Stimulated activated CD8-positive, alpha-beta memory T cell treated with anti-CD3 and anti-CD28 coated beads, Interleukin-4, amount 100 ng/mL, for 24 hours (primary cell): ENCODE results near the gene DPP6.

Experiments
- DNase-seq: peaks from one replicate; pipeline ENCODE4 v3.0.0-alpha.2; 2020; ENCODE audit warnings: low read depth

The DPP6 gene

GRCh38 chr7:154540596-154540995 is 488.4 kb downstream of the DPP6 start:
- no peak for DNase-seq

GRCh38 chr7:154541606-154542005 is 489.4 kb downstream of the DPP6 start:
- DNase-seq = no peak

GRCh38 chr7:154546946-154547587 is 494.9 kb downstream of the DPP6 start:
- DNase-seq = no peak

GRCh38 chr7:154553711-154554265 is 501.6 kb downstream of the DPP6 start:
- no peak for DNase-seq

- DNase-seq = no peak
Measured at GRCh38 chr7:154559454-154559853, 507.3 kb downstream of the DPP6 start.

- no peak for DNase-seq
Measured at GRCh38 chr7:154564676-154565075, 512.5 kb downstream of the DPP6 start.

GRCh38 chr7:154566877-154567276 is 514.7 kb downstream of the DPP6 start:
- DNase-seq = no peak

- DNase-seq = no peak
Measured at GRCh38 chr7:154568346-154568745, 516.1 kb downstream of the DPP6 start.

GRCh38 chr7:154569916-154570315 is 517.7 kb downstream of the DPP6 start:
- no peak for DNase-seq

GRCh38 chr7:154571772-154572171 is 519.6 kb downstream of the DPP6 start:
- no peak for DNase-seq

GRCh38 chr7:154574235-154574634 is 522.0 kb downstream of the DPP6 start:
- DNase-seq = no peak

- DNase-seq = no peak
Measured at GRCh38 chr7:154575497-154575896, 523.3 kb downstream of the DPP6 start.

GRCh38 chr7:154576604-154577003 is 524.4 kb downstream of the DPP6 start:
- no peak for DNase-seq

GRCh38 chr7:154577141-154577873 is 525.1 kb downstream of the DPP6 start:
- DNase-seq = no peak

GRCh38 chr7:154578336-154578735 is 526.1 kb downstream of the DPP6 start:
- DNase-seq = no peak

- DNase-seq = no peak
Measured at GRCh38 chr7:154579711-154580110, 527.5 kb downstream of the DPP6 start.

GRCh38 chr7:154581251-154581890 is 529.2 kb downstream of the DPP6 start:
- DNase-seq = no peak

- no peak for DNase-seq
Measured at GRCh38 chr7:154583454-154583853, 531.3 kb downstream of the DPP6 start.

GRCh38 chr7:154584352-154585252 is 532.4 kb downstream of the DPP6 start:
- DNase-seq = no peak

GRCh38 chr7:154587792-154588191 is 535.6 kb downstream of the DPP6 start:
- no peak for DNase-seq

- no peak for DNase-seq
Measured at GRCh38 chr7:154591544-154591943, 539.3 kb downstream of the DPP6 start.

- DNase-seq = no peak
Measured at GRCh38 chr7:154592388-154592787, 540.2 kb downstream of the DPP6 start.
